HCT116 (cell line): ENCODE measurements around the gene FXYD4.

Source experiments
- CTCF ChIP-seq, 3 experiments: fragments of 200-600 bp in 1 of 3; sonication (generic) in 1 of 3; IDR thresholded peaks in 2 of 3; conservative IDR thresholded peaks in 1 of 3; 2 replicates each; pipeline ENCODE4 v1.5.1; 2012 to 2017; ENCODE audit warnings: low read depth in 2 of 3, low read length in 2 of 3, antibody characterized with exemption in 1 of 3, borderline replicate concordance in 1 of 3, control low read depth in 1 of 3, mild to moderate bottlenecking in 1 of 3, mixed read lengths in 1 of 3, mixed run types in 1 of 3, moderate library complexity in 1 of 3; ENCODE audit not compliant: insufficient read depth in 1 of 3
- EZH2 ChIP-seq: fragments of 200-600 bp; sonication (generic); IDR thresholded peaks from 2 replicates; pipeline ENCODE4 v1.6.1; 2017; ENCODE audit warnings: antibody characterized with exemption, mixed run types
- POLR2A ChIP-seq: IDR thresholded peaks from 2 replicates; pipeline ENCODE4 v1.7.0; 2011; ENCODE audit warnings: borderline replicate concordance; ENCODE audit not compliant: insufficient read depth, insufficient read length; ENCODE audit errors: extremely low read depth
- POLR2AphosphoS5 ChIP-seq: IDR thresholded peaks from 2 replicates; pipeline ENCODE4 v1.6.1; 2011; ENCODE audit warnings: mild to moderate bottlenecking, low read depth, low read length, moderate library complexity
- SP1 ChIP-seq: IDR thresholded peaks from 2 replicates; pipeline ENCODE4 v1.6.1; 2012; ENCODE audit warnings: low read depth

- TF ChIP-seq EZH2 (no peak), POLR2AphosphoS5 (no peak), CTCF (IDR thresholded peaks at IDR 0.05 in 2 of 3, conservative IDR thresholded peaks at IDR 0.05 in 1 of 3; ENCODE audit: borderline replicate concordance in 1 of 3, insufficient read depth in 1 of 3, low read depth in 2 of 3, low read length in 2 of 3) (no peak), SP1 (no peak), POLR2A (no peak)
Observed at GRCh38 chr10:43410345-43410744, 38.9 kb downstream of the FXYD4 start.
